NCI-H2081 treated with DMSO at 0.1 percent for 48 hours (cell line): ENCODE data around the gene NUDT19.
"Not testable (repeated sequence)": the region's sequence is repeated elsewhere in the genome, so short reads cannot be mapped to it uniquely, and the experiment has no call there.

Experiments used
- DNase-seq: peaks from one replicate; lab custom pipeline; 2025; lab: John Stamatoyannopoulos, UW

Gene NUDT19

GRCh38 chr19:32716203-32716602 lies 24.6 kb downstream of the NUDT19 start:
- DNase-seq, result not testable (repeated sequence)

GRCh38 chr19:32717496-32717895 lies 25.9 kb downstream of the NUDT19 start:
- DNase-seq, result no peak

GRCh38 chr19:32718286-32718685 lies 26.7 kb downstream of the NUDT19 start:
- no peak for DNase-seq

DNA sequence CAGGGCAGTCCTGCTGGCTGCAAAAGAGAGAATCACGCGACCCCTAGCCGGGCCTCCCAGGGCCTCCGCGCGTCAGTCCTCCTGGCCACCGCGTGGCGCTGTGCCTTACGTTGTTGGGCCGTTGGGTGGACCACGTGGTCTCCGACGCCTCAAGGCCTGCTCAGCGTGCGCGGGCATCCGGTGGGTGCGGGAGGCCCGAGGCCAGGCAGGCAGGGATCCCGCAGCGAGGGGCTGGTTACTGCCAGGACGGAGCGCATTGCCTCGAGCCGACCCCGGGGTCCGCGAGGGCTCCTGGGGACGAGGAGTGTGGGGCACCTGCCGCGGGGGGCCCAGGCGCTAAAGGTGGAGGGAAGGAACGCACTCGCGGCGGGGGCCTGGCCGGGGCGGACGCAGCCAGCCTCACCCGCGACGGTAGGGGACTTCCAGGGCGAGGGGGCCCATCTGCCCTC lies 28.0 kb downstream of the NUDT19 start, which contains the start of gene TDRD12:
TDRD12 (plus strand) TSS at position 157 of the 449 bp plus-strand sequence. CDS start 306 bp downstream, outside the sequence.
- DNase-seq, result no peak

DNA sequence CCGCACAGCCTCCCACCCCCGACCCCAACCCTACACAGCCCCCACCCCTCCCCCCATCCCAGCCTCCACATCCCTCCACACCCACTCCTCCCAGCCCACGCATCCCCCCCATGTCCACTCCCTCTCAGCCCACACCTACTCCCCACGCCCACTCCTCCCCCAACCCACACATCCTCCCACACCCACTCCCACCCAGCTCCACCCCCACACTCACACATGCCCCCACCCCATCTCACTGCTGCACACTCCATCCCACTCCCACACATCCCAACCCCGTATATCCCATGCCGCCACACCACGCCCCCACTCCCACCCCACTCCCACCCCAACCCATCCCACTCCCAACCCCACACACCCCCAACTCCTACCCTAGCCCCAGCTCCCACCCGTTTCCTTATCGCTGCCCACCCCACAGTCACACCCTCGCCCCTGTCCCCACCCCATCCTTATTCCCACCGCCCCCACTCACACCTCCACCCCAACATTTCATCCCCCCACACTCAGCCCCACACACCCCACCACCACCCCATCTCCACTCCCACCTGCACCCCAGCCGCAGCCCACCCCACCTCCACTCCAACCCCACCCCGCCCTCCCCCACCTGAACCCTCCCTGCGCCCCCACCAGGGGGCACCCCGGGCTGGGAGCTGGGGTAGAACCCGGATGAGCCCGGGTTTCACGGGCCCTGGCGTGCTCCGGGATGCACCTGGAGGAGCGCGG lies 28.8 kb downstream of the NUDT19 start:
- DNase-seq, result no peak

GRCh38 chr19:32720936-32721250 lies 29.3 kb downstream of the NUDT19 start:
- DNase-seq, result no peak

DNA sequence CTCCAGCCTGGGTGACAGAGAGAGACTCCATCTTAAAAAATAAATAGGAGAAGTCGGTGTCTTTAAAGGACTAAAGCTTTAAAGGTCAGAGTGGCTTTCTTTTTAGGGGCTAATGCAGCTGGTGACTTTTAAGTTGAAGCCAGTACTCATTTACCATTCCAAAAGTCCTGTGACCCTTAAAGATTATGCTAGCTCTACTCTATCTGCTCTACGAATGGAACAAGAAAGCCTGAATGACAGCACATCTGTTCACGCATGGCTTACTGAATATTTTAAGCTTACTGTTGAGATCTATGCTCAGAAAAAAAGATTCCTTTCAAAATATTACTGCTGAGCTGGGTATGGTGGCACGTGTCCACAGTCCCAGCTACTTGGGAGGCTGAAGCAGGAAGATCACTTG lies 44.3 kb downstream of the NUDT19 start:
- no peak for DNase-seq

GRCh38 chr19:32743021-32743420 lies 51.4 kb downstream of the NUDT19 start:
- DNase-seq, result no peak

- no peak for DNase-seq
These were observed 51.8 kb downstream of the NUDT19 start for GRCh38 chr19:32743447-32743846.

- DNase-seq, result no peak
These were observed 53.1 kb downstream of the NUDT19 start for GRCh38 chr19:32744555-32745325.

GRCh38 chr19:32745594-32746251 lies 54.1 kb downstream of the NUDT19 start:
- not testable (repeated sequence) for DNase-seq

- not testable (repeated sequence) for DNase-seq
These were observed 55.1 kb downstream of the NUDT19 start for GRCh38 chr19:32746631-32747196.

GRCh38 chr19:32748497-32748896 lies 56.9 kb downstream of the NUDT19 start:
- no peak for DNase-seq

DNA sequence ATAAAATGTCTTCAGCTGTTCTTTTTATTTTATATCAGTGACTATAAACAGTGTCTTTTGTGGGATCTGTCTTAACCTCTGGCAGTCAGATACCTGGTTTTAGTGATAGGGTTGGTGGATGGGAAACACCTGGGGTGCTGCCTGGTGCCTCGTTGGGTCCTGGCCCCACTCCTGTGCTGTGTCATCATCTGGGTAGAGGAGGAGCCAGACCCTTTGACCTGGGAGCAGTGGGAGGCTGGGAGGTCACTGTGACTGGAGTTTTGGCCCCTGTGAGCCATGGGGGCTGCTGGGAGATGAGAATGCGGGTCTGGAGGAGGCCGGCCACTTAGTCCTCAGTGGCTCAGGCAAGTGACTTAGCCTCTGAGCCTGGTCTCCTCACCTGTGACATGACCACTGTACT lies 57.3 kb downstream of the NUDT19 start:
- DNase-seq, result no peak

- no peak for DNase-seq
These were observed 57.7 kb downstream of the NUDT19 start for GRCh38 chr19:32749361-32749760.

DNA sequence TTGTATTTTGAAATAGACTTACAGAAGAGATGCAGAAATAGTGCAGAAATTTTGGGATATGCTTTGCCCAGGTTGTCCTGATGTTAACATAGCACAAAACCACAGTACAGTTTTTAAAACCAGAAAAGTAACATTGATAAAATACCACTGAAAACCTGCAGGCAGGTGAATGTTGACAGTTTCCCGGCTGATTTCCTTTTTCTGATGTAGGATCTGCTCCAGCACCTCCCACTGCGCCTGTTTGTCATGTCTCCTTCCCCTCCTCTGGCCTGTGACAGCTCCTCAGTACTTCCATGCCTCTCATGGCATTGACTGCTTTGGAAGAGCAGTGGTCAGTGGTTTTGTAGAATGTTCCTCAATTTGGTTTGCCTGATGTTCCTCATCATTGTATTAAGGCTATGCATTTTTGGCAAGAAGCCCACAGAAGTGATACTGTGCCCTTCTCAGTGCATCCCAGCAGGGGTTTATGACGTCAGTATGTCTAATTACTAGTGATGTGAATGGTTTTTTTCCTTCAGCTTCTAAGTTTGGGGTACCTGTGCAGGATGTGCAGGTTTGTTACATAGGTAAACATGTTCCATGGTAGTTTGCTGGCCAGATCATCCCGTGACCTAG lies 58.9 kb downstream of the NUDT19 start:
- no peak for DNase-seq

GRCh38 chr19:32751066-32751465 lies 59.4 kb downstream of the NUDT19 start:
- DNase-seq, result no peak

DNA sequence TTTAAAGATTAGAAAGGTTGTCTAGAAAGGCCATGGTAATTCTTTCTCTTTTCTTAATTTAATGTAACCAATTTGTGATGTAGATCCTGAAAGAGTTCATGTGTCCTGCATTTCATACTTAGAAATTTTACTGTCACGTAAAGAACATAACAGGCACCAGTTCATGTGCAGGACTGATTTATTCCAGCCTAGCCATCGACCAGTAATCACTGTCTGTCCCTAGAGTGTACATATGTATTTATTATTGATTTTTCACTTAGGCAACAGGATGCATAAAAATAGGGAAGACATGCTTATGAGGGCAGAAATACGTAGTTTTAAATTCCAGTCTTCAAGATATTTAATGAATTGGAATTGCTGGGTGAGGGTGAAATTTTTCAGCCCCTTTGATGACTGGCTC lies 65.6 kb downstream of the NUDT19 start:
- no peak for DNase-seq
